HepG2 (cell line): ENCODE measurements around the gene FAM120B. TPM values are rescaled to one million over a fixed set of nuclear protein-coding genes. Genes with fewer than 3 reads are reported as not detected.

Source experiments
- ATAC-seq: fragments of 200-7000 bp; cut with Tn5 transposase; 3 replicates; pipeline ENCODE4 v1.9.1; 2020; ENCODE audit warnings: mild to moderate bottlenecking, moderate library complexity
- BruUV-seq: library from RNA; stranded (reverse); fragments of 400-500 nt; replicated peaks from 2 replicates; lab custom pipeline; 2021; lab: Mats Ljungman, UMichigan
- CTCF ChIA-PET: fragments of 300-600 bp; formaldehyde crosslinking; extraction: SDS; loops from one replicate; lab custom pipeline; 2021; ENCODE audit warnings: low total read pairs, inconsistent platforms, low intra/inter-chr PET ratio; lab: Yijun Ruan, JAX
- POLR2A ChIA-PET: fragments of 350-600 bp; sonication (Branson Sonifier 250); formaldehyde crosslinking; loops from one replicate; lab custom pipeline; 2020; ENCODE audit warnings: antibody characterized with exemption, inconsistent platforms; lab: Yijun Ruan, JAX
- DNase-seq: peaks from one replicate; pipeline ENCODE4 v3.0.0-alpha.2; 2015; ENCODE audit warnings: low spot score
- FAIRE-seq: peaks from 3 replicates; lab custom pipeline; 2011; peaks lifted over from hg19 to GRCh38; lab: Jason Lieb, UNC
- H2AFZ ChIP-seq: one replicate; pipeline ENCODE4 v1.6.1; 2011; ENCODE audit warnings: low read length, inconsistent platforms
- H3K27ac ChIP-seq: fragments of 300-600 bp; 3 replicates; pipeline ENCODE4 v1.8.0; 2011; ENCODE audit warnings: mixed run types, mild to moderate bottlenecking, mixed read lengths, low read length, inconsistent platforms; ENCODE audit not compliant: insufficient read depth; ENCODE audit errors: extremely low read length
- H3K27me3 ChIP-seq, 2 experiments: fragments of 200-600 bp in 1 of 2; 2 replicates in 1 of 2; 3 replicates in 1 of 2; pipeline versions ENCODE4 v1.6.0 to v1.8.0; 2011; ENCODE audit warnings: low read length in 2 of 2, mild to moderate bottlenecking in 2 of 2, moderate library complexity in 2 of 2, inconsistent platforms in 1 of 2; ENCODE audit not compliant: insufficient read depth in 2 of 2, control insufficient read depth in 1 of 2
- H3K36me3 ChIP-seq, 2 experiments: fragments of 200-600 bp in 1 of 2; replicated peaks in 1 of 2; 2 replicates in 1 of 2; 3 replicates in 1 of 2; pipeline versions ENCODE4 v1.5.1 to v1.8.0; 2011; ENCODE audit warnings: low read length in 2 of 2, inconsistent platforms in 1 of 2; ENCODE audit not compliant: insufficient read depth in 2 of 2, control insufficient read depth in 1 of 2
- H3K4me1 ChIP-seq: 2 replicates; pipeline ENCODE4 v1.5.1; 2012; ENCODE audit warnings: low read length, inconsistent platforms; ENCODE audit not compliant: insufficient read depth
- H3K4me2 ChIP-seq: 2 replicates; pipeline ENCODE4 v1.6.0; 2011; ENCODE audit warnings: low read depth, low read length, inconsistent platforms
- H3K4me3 ChIP-seq, 3 experiments: fragments of 200-600 bp in 1 of 3; sonication (generic), shearing (Covaris generic) in 1 of 3; replicated peaks in 1 of 3; 2 replicates each; pipeline ENCODE4 v1.5.1; 2011 to 2016; ENCODE audit warnings: low read length in 3 of 3, inconsistent platforms in 2 of 3, low read depth in 2 of 3, mild to moderate bottlenecking in 2 of 3, control low read depth in 1 of 3, mixed read lengths in 1 of 3; ENCODE audit not compliant: insufficient read depth in 1 of 3
- H3K79me2 ChIP-seq: one replicate; pipeline ENCODE4 v1.6.1; 2011; ENCODE audit warnings: low read length, inconsistent platforms; ENCODE audit not compliant: insufficient read depth
- H3K9ac ChIP-seq: 2 replicates; pipeline ENCODE4 v1.6.0; 2011; ENCODE audit warnings: mild to moderate bottlenecking, low read depth, low read length, inconsistent platforms; ENCODE audit not compliant: insufficient read depth
- H3K9me3 ChIP-seq: 2 replicates; pipeline ENCODE4 v1.5.1; 2012; ENCODE audit warnings: mild to moderate bottlenecking, low read length
- H4K20me1 ChIP-seq: 2 replicates; pipeline ENCODE4 v1.6.0; 2011; ENCODE audit warnings: inconsistent platforms, mild to moderate bottlenecking, low read length, moderate library complexity; ENCODE audit not compliant: insufficient read depth
- ELF3 ChIP-seq: IDR thresholded peaks from 2 replicates; pipeline ENCODE4 v1.6.1; 2016; ENCODE audit warnings: missing genetic modification reagents, missing compliant biosample characterization
- ESRRA ChIP-seq: sonication (generic); formaldehyde crosslinking; IDR thresholded peaks from 2 replicates; pipeline ENCODE4 v1.5.1; 2020; ENCODE audit warnings: mild to moderate bottlenecking, low read depth, missing genetic modification reagents
- NAIF1 ChIP-seq: sonication (generic); formaldehyde crosslinking; IDR thresholded peaks from 2 replicates; pipeline ENCODE4 v1.5.0; 2020; ENCODE audit warnings: mild to moderate bottlenecking, missing genetic modification reagents, borderline replicate concordance
- RBM22 ChIP-seq: fragments of 200-400 bp; formaldehyde crosslinking; optimal IDR thresholded peaks from 2 replicates; pipeline ENCODE3; 2017; ENCODE audit warnings: mild to moderate bottlenecking, low read length, moderate library complexity
- RERE ChIP-seq: IDR thresholded peaks from 2 replicates; pipeline ENCODE4 v1.6.1; 2016; ENCODE audit warnings: low read depth, missing genetic modification reagents, missing compliant biosample characterization
- ZNF274 ChIP-seq: sonication (generic); formaldehyde crosslinking; IDR thresholded peaks from 2 replicates; pipeline ENCODE4 v1.5.1; 2020; ENCODE audit warnings: mild to moderate bottlenecking, missing genetic modification reagents
- ZNF75D ChIP-seq: sonication (generic); formaldehyde crosslinking; IDR thresholded peaks from 2 replicates; pipeline ENCODE4 v1.8.1; 2023; ENCODE audit warnings: missing genetic modification reagents, mild to moderate bottlenecking, borderline replicate concordance
- ZNF782 ChIP-seq: sonication (generic); formaldehyde crosslinking; IDR thresholded peaks from 2 replicates; pipeline ENCODE4 v1.4.0; 2020; ENCODE audit warnings: missing genetic modification reagents, mild to moderate bottlenecking, borderline replicate concordance
- WGBS: methylation state at CpG from one replicate; pipeline ENCODE4 v1.1.6; 2017; ENCODE audit warnings: low lambda C conversion rate; 5-methylcytosine and 5-hydroxymethylcytosine counted together
- in situ Hi-C: cut with HindIII; loops from 2 replicates; pipeline ENCODE4 v1.10.0; 2017; ENCODE audit warnings: low pct_unique_long_range_greater_than_20kb; ENCODE audit not compliant: extremely low pct_ligation_motif_present
- intact Hi-C: fragments of 100-400 bp; cut with micrococcal nuclease; formaldehyde crosslinking; loops from one replicate; pipeline ENCODE4 v1.10.0; 2022; ENCODE audit not compliant: unreplicated experiment
- polyA plus RNA-seq, 8 experiments: library from polyadenylated mRNA; depleted of rRNA in 3 of 8; stranded (reverse) in 7 of 8; unstranded in 1 of 8; fragments of >200 nt; fragmentation: Illumina TruSeq in 4 of 8; extraction: Trizol in 4 of 8; gene quantifications; 2 replicates each; pipeline versions ENCODE4 v1.2.1 to v1.2.3, GENCODE V29; 2011 to 2016; ENCODE audit warnings: low read depth in 4 of 8, missing spikeins in 1 of 8, mixed read lengths in 1 of 8; ENCODE audit not compliant: insufficient read depth in 1 of 8
- total RNA-seq, 5 experiments: library from RNA; depleted of rRNA; stranded (reverse); fragments of >200 nt; fragmentation: Illumina TruSeq; extraction: Trizol; gene quantifications; 2 replicates each; pipeline ENCODE4 v1.2.3, GENCODE V29; 2016; ENCODE audit warnings: low read depth in 1 of 5
- TF ChIP-seq, protein P1 (sequence below): sonication (generic); formaldehyde crosslinking; IDR thresholded peaks from 2 replicates; pipeline ENCODE4 v1.8.0; 2022; ENCODE audit warnings: missing genetic modification reagents, mild to moderate bottlenecking, moderate library complexity, borderline replicate concordance

Gene FAM120B
- total and polyA plus RNA-seq, 2 of the 13 experiments (the other 11 are each of a cell fraction or from before 2014, with no cell fraction given) = 9.2 to 10.7 TPM

GRCh38 chr6:170270984-170271593, 35.5 kb upstream of the FAM120B start:
- DNase-seq = no peak
- in situ Hi-C loops = no loop called here

GRCh38 chr6:170271771-170272314, 34.7 kb upstream of the FAM120B start:
- BruUV-seq = no TSS peak
- H2AFZ ChIP-seq = no peak overlapping the region
- in situ Hi-C loops = no loop called here
- TF ChIP-seq RBM22 (no peak), ZNF274 (CRISPR knock-in tag) (no peak), ZNF75D (CRISPR knock-in tag) (no peak), RERE (CRISPR knock-in tag) (no peak), ESRRA (CRISPR knock-in tag) (no peak), NAIF1 (CRISPR knock-in tag) (no peak), ELF3 (CRISPR knock-in tag) (no peak), ZNF782 (CRISPR knock-in tag) (no peak)

More at GRCh38 chr6:170270984-170271593, 35.5 kb upstream of the FAM120B start:
- H3K9ac ChIP-seq = no peak overlapping the region
- ChIA-PET POLR2A (no interaction called here), CTCF (no interaction called here)
- H3K4me2 ChIP-seq = no peak overlapping the region
- FAIRE-seq = no peak
- H3K27ac ChIP-seq = no peak overlapping the region
- H3K36me3 ChIP-seq = no peaks in the 10 kb centered on the region
- H3K27me3 ChIP-seq = peaks cover 38 to 85% of the 10 kb centered on the region in 2 experiments
- H3K79me2 ChIP-seq = no peaks in the 10 kb centered on the region
- H3K4me3 ChIP-seq = no peak overlapping the region
- no peaks in the 10 kb centered on the region for H3K9me3 ChIP-seq
- no peak overlapping the region for H2AFZ ChIP-seq
- intact Hi-C loops = no loop called here
- no peak for ATAC-seq
- no TSS peak for BruUV-seq
- no peaks in the 10 kb centered on the region for H4K20me1 ChIP-seq
- TF ChIP-seq, protein P1, sequence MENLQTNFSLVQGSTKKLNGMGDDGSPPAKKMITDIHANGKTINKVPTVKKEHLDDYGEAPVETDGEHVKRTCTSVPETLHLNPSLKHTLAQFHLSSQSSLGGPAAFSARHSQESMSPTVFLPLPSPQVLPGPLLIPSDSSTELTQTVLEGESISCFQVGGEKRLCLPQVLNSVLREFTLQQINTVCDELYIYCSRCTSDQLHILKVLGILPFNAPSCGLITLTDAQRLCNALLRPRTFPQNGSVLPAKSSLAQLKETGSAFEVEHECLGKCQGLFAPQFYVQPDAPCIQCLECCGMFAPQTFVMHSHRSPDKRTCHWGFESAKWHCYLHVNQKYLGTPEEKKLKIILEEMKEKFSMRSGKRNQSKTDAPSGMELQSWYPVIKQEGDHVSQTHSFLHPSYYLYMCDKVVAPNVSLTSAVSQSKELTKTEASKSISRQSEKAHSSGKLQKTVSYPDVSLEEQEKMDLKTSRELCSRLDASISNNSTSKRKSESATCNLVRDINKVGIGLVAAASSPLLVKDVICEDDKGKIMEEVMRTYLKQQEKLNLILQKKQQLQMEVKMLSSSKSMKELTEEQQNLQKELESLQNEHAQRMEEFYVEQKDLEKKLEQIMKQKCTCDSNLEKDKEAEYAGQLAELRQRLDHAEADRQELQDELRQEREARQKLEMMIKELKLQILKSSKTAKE (CRISPR knock-in tag) = no peak
- 13% methylated on average over 17 of the region's 19 CpGs for WGBS
- peaks cover 4% of the 10 kb centered on the region for H3K4me1 ChIP-seq

More at GRCh38 chr6:170271771-170272314, 34.7 kb upstream of the FAM120B start:
- no peaks in the 10 kb centered on the region for H3K9me3 ChIP-seq
- H3K9ac ChIP-seq = no peak overlapping the region
- POLR2A ChIA-PET = no interaction called here
- no peak overlapping the region for H3K4me3 ChIP-seq
- no peaks in the 10 kb centered on the region for H4K20me1 ChIP-seq
- ATAC-seq = no peak
- WGBS = 30% methylated on average over 32 of the region's 32 CpGs
- no peak overlapping the region for H3K4me2 ChIP-seq
- H3K36me3 ChIP-seq = no peaks in the 10 kb centered on the region
- no peaks in the 10 kb centered on the region for H3K79me2 ChIP-seq
- no peak for FAIRE-seq
- CTCF ChIA-PET = no interaction called here
- no peak for DNase-seq
- peaks cover 41 to 90% of the 10 kb centered on the region in 2 experiments for H3K27me3 ChIP-seq
- no peaks in the 10 kb centered on the region for H3K4me1 ChIP-seq
- H3K27ac ChIP-seq = no peak overlapping the region
- intact Hi-C loops = no loop called here
